Hematopoietic multipotent progenitor cell treated with erythropoietin and hydrocortisone succinate and interleukin-3 and kit ligand, for 17 days (in vitro differentiated cells): ENCODE results near the gene ITGB5.

Source experiments
- DNase-seq: peaks from one replicate; pipeline ENCODE4 v3.0.0-alpha.2; 2015; ENCODE audit warnings: low spot score

Gene ITGB5

DNA sequence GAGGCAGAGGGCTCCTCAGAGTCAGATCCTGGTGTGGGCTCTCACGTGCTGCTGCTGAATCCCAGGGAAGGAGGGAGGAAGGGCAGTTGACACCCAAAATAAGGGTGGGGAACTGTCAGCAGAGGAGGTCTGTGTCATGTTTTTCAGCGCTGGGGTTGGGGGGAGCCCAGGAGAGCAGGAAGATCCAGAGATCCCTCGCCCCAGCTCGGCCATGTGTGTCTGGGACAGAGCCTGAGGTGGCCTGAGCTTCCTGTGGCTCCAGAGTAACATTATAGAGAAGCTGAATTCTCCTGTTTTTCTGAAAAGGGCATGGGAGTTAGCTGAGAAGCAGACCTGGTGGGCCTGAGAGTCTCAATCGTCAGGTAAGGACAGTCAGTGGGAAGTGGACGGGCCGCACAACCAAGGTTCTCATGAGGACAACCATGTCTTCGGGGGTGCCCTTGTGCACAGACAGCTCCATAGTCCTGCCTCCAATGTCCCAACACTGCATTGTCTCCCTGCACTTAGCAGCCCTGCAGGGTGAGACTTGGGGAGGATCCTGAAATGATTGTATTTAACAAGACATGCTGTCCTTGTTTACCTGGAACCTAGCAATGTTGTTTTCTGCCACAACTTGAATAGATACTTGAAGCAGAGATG lies 138.5 kb downstream of the ITGB5 start:
- no peak for DNase-seq

DNA sequence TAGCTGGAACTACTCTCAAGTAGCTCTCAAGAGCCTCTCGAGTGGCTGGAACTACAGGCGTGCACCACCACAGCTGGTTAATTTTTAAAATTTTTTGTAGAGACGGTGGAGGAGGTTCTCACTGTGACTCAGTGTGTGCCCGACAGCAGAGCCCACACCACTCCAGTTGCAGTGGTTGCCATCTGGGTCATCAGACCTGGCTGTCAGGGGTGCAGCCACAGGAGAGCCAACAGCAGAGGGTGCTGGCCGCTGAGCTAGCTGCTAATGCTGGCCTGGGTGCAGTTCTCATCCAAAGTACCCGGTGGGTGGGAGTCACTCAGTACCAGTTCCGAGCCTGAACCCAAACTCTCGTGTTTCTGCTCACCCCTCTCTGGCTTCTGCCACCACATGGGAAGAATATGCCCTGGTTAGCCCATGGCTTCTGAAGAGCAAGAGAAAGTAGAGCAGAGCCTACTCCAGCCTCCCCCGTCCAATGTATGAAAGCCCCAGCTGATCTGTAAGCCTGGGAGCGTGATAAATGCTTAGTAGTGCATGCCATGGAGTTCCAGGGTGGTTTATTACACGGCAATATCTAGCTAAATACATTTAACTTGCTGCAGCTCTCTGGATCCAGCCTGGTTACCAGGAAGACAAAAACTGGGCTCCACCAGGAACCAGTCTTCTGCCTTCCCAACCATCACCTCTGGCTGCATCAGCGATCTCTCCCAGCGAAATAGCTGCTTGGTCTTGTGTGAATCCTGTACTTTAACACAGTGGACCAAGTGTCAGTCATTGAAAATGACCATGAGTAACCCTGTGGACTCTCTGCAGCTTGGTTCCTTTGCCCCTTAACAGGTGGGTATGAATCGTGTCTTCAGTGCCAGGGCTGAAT lies 139.8 kb downstream of the ITGB5 start:
- DNase-seq = no peak

DNA sequence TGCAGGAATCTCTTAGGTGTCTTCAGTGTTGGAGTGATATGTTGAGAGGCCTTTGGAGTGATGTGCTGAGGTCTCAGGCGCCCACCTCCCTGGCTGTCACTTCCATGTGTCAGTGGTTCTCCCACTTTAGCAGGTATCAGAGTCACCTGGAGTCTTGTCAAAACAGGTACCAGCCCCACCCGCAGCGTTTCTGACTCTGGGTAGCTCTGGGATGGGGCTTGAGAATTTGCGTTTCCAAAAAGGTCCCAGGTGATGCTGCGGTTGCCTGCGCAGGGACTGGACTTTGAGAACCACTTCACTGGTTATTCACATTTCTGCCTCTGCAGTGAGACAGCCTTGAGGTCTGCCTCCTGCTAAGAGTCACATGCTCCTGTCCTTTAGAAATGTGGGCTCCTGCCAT lies 141.4 kb downstream of the ITGB5 start:
- DNase-seq = no peak

DNA sequence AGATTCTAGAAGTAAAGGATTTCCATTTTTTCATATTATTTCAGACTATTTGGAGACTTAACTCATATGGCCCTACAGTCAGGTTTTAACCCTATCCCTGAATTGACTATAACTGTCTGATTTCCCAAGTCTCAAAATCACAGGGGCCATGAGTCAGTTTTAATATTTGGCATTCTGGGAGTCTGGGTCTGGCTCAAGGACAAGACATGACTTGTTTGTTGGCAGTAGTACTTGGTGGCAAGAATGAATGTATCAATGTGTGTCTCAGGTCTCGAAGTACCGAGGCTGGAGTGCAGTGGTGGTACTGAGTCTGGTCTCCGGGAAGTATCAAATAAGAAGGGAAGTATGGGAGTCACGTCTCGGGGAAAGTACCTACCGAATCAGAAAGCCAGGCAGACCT lies 146.1 kb downstream of the ITGB5 start:
- DNase-seq = no peak

DNA sequence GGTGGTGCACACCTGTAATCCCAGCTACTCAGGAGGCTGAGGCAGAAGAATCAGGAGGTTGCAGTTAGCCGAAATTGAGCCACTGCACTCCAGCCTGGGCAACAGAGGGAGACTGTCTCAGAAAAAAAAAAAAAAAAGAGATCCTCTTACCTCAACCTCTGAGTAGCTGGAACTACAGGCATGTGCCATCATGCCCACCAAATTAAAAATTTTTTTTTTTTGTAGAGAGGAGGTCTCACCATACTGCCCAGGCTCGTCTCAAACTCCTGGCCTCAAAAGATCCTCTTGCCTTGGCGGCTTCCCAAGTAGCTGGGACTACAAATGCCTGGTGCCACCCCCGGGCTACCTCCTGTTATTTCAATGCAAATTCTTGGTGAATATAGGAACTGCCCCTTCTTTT lies 155.4 kb downstream of the ITGB5 start:
- no peak for DNase-seq

DNA sequence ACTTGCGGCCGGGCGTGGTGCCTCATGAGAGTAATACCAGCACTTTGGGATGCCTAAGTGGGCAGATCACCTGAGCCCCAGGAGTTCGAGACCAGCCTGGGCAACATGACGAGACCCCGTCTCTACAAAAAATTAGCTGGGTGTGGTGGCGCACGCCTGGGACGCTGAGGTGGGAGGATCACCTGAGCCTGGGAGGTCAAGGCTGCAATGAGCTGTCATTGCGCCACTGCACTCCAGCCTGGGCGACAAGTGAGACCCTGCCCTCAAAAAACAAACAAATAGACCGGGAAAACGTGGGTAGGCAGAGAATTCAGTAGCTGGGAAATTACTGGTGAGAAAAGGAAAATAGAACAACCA lies 156.2 kb downstream of the ITGB5 start:
- no peak for DNase-seq

DNA sequence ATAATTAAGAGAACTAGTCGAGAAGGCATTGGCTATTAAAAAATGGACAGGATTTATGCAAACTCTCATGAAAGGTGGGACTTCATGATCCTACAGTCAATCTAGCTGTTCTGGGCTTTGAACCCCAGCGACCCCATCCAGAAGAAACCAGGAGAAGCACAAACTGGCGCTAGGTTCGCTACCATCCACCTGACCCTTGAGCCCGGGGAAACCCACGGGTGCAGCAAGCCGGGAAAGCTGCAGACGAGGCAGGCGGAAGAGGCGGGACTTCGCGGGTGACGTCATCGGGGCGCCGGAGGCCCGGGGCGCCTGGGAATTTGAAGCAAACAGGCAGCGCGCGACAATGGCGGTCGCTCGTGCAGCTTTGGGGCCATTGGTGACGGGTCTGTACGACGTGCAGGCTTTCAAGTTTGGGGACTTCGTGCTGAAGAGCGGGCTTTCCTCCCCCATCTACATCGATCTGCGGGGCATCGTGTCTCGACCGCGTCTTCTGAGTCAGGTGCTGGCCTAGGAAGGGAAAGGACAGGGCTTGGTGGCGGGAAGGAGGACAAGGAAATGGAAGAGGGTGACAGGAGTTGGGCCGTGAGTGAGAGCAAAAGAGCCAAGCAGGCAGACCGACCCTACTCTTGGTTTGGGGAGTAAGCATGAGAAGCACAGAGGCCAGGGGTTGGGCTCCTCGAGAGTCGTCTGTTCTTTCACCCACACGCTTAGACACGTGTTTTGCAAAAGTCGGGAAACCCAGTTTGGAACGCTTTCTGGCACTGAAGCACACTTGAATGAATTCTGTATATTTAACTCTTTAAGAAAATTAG lies 156.8 kb downstream of the ITGB5 start, which contains the start of gene UMPS:
TSS of gene UMPS (plus strand) at position 324 of the 812 bp plus-strand sequence. CDS start at position 344, 20 bp downstream.
- DNase-seq = peak; percentile 71

DNA sequence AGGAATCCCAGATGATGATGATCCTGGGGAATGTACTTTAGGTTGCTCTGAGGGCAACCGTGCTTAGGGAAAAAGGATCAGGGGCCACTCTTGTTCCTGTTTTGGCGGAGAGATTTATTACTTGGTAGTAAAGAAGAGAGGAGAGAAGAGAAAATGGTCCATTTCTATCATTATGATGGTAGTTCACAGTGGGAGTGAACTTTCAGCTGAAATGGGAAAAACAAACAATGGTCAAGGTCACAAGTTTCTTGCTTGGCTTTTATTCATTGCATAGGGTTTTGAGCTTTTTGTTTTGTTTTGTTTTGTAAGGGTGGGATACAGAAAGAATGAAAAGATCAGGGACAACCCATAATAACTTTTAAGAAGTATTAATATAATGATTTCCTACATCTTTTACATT lies 164.6 kb downstream of the ITGB5 start:
- DNase-seq = no peak

DNA sequence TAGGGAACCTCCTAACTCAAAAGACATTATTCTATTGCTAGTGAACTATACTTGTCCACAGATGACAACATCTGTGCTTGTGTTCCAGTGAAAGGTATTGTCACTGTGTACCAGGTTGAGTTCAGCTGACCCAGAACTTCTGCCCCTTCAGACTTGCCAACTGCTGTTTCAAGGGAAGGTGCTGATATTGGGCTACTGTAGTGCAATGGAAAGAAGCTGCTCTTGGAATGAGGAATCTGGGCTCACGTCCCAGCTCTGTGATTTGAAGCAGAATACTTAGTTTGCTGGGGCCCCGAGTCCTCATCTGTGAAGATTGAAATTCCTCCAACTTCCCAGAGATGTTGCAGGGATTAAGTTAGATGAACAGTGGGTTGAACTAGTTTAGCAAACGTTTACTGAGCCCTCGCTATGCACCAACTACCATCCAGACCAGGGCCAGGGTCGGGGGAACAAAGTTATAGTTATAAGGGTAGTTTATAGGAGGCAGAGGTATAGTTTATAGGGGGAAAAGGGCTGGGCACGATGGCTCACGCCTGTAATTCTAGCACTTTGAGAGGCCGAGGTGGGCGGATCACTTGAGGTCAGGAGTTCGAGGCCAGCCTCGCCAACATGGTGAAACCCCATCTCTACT lies 172.8 kb downstream of the ITGB5 start:
- DNase-seq = no peak
